Natural killer cell treated with Interleukin-12 subunit alpha and Interleukin-12 subunit beta and Interleukin-15 and Interleukin-18, amount 100 ng/mL, for 72 hours (primary cell): Measurements from ENCODE around the gene IQCN. TPM values are rescaled to one million over a fixed set of nuclear protein-coding genes. Genes with fewer than 3 reads are reported as not detected.

ENCODE experiments used
- ATAC-seq, 2 donors: fragments of 150-1000 bp; cut with Tn5 transposase in 1 of 2; sonication (Bioruptor Pico), chemical (Tn5 transposase) in 1 of 2; 2 replicates each; pipeline ENCODE4 v1.10.0; 2021
- DNase-seq: peaks from one replicate; pipeline ENCODE4 v3.0.0; 2022; ENCODE audit warnings: low spot score
- H3K27ac Mint-ChIP-seq, 2 donors: 1 replicate in 1 of 2; 2 replicates in 1 of 2; pipeline ENCODE4 v1.8.0; 2022; ENCODE audit warnings: mixed read lengths in 2 of 2, mild to moderate bottlenecking in 1 of 2, moderate library complexity in 1 of 2
- H3K27me3 Mint-ChIP-seq, 2 donors: 1 replicate in 1 of 2; 2 replicates in 1 of 2; pipeline ENCODE4 v1.8.0; 2022; ENCODE audit warnings: mixed read lengths in 2 of 2
- H3K36me3 Mint-ChIP-seq: one replicate; pipeline ENCODE4 v1.8.0; 2022; ENCODE audit warnings: mixed read lengths
- H3K4me1 Mint-ChIP-seq, 2 donors: 1 replicate in 1 of 2; 2 replicates in 1 of 2; pipeline ENCODE4 v1.8.0; 2022; ENCODE audit warnings: low read depth in 2 of 2, mixed read lengths in 2 of 2, mild to moderate bottlenecking in 1 of 2
- H3K4me3 Mint-ChIP-seq: one replicate; pipeline ENCODE4 v1.8.0; 2022; ENCODE audit warnings: mixed read lengths
- H3K9me3 Mint-ChIP-seq: 2 replicates; pipeline ENCODE4 v1.8.0; 2022; ENCODE audit warnings: mixed read lengths
- total RNA-seq, 2 donors: library from RNA; stranded (reverse); gene quantifications; one replicate each; pipeline ENCODE4 v1.2.3, GENCODE V29; 2022

The IQCN gene
- total RNA-seq, 2 donors from 2014 or later: 1.5 to 4.0 TPM

GRCh38 chr19:18287836-18288772 lies 13.9 kb upstream of the IQCN start:
- H3K27ac Mint-ChIP-seq: peak overlapping the region; percentile 73 to 85
- H3K4me1 Mint-ChIP-seq: peaks cover 41 to 52% of the 10 kb centered on the region in 2 donors
- DNase-seq: no peak
- H3K36me3 Mint-ChIP-seq: peaks cover 3% of the 10 kb centered on the region
- no peak for ATAC-seq
- no peak overlapping the region for H3K4me3 Mint-ChIP-seq
- H3K27me3 Mint-ChIP-seq: no peaks in the 10 kb centered on the region
- no peaks in the 10 kb centered on the region for H3K9me3 Mint-ChIP-seq

DNA sequence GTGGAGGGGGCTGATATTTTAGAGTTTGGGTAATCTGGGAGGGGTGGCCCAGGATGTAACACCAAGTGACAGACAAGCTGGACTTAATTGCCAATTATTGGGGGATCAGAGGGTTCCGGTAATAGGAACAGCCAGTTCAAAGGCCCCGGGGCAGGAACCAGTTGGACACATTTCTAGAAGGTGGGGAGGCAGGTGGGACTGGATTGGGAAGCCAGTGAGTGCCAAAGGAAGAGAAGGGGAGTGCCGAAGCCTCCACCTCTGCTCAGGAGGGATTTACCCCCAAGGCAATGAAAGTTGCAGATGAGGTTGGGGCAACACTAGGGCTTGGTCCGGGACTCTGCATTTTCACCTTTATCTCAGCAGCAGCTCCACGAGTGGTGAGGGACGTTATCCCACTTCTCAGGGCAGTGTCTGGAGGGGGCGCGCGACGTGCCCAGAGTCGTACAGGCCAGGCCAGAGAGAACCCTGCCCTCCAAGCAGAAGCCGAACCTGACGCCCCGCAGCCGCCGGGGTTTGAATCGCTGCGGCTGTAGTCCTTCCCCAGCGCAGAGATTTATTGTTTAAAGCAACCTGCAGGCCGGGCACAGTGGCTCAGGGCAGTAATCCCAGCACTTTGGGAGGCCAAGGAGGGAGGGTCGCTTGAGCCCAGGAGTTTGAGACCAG lies 12.9 kb upstream of the IQCN start:
- Mint-ChIP-seq H3K4me3 (no peak overlapping the region), H3K36me3 (no peaks in the 10 kb centered on the region), H3K4me1 (peaks cover 46 to 58% of the 10 kb centered on the region in 2 donors), H3K27ac (peak overlapping the region; percentile 83 to 94), H3K9me3 (no peaks in the 10 kb centered on the region), H3K27me3 (no peaks in the 10 kb centered on the region)
- no peak for ATAC-seq
- DNase-seq: no peak

- Mint-ChIP-seq H3K4me1 (peaks cover 35 to 40% of the 10 kb centered on the region in 2 donors), H3K9me3 (no peaks in the 10 kb centered on the region), H3K4me3 (peak overlapping the region; percentile 58), H3K36me3 (peaks cover 3% of the 10 kb centered on the region), H3K27ac (peak overlapping the region; percentile 84 to 94), H3K27me3 (no peaks in the 10 kb centered on the region)
- ATAC-seq (no peak), DNase-seq (no peak)
Observed at GRCh38 chr19:18284712-18285360, 10.6 kb upstream of the IQCN start.

DNA sequence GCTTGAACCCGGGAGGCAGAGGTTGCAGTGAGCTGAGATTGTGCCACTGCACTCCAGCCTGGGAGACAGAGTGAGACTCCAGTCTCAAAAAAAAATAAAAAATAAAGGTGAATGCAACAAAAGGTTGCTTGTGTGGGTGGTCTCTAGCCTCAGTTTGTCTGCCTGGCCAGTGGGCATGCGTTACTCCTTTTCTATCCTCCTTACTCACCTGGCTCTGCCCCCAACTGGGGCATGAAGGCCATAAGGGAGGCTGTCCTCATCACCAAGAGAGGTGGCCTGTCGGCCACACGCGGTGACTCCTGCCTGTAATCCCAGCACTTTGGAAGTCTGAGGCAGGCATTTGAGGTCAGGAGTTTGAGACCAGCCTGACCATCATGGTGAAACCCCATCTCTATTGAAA lies 9.1 kb upstream of the IQCN start:
- ATAC-seq (no peak), DNase-seq (no peak)
- Mint-ChIP-seq H3K27me3 (no peaks in the 10 kb centered on the region), H3K4me1 (peaks cover 43 to 46% of the 10 kb centered on the region in 2 donors), H3K9me3 (no peaks in the 10 kb centered on the region), H3K36me3 (peaks cover 11% of the 10 kb centered on the region), H3K27ac (peak overlapping the region; percentile 94 to 98), H3K4me3 (no peak overlapping the region)

DNA sequence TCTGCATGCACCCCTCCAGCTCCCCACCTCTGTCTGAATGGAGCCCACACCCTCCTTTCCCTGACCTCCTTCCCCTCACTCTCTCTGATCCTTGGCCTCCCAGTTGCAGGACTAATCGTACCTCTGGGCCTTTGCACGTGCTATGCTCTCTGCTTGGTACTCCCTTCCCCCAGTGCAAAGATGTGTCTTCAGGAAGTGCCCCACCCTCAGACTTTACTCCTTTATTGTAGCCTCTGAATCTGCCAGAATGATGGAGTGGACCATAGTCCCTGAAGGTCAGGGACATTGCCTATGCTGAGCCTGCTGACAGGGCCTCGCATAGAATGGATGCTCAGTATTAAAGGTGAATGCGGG lies 8.5 kb upstream of the IQCN start:
- Mint-ChIP-seq H3K4me3 (peak overlapping the region; percentile 91), H3K36me3 (peaks cover 11% of the 10 kb centered on the region), H3K9me3 (no peaks in the 10 kb centered on the region), H3K27me3 (no peaks in the 10 kb centered on the region), H3K4me1 (peaks cover 43 to 46% of the 10 kb centered on the region in 2 donors), H3K27ac (peak overlapping the region; percentile 94 to 98)
- ATAC-seq: no peak
- DNase-seq: no peak

DNA sequence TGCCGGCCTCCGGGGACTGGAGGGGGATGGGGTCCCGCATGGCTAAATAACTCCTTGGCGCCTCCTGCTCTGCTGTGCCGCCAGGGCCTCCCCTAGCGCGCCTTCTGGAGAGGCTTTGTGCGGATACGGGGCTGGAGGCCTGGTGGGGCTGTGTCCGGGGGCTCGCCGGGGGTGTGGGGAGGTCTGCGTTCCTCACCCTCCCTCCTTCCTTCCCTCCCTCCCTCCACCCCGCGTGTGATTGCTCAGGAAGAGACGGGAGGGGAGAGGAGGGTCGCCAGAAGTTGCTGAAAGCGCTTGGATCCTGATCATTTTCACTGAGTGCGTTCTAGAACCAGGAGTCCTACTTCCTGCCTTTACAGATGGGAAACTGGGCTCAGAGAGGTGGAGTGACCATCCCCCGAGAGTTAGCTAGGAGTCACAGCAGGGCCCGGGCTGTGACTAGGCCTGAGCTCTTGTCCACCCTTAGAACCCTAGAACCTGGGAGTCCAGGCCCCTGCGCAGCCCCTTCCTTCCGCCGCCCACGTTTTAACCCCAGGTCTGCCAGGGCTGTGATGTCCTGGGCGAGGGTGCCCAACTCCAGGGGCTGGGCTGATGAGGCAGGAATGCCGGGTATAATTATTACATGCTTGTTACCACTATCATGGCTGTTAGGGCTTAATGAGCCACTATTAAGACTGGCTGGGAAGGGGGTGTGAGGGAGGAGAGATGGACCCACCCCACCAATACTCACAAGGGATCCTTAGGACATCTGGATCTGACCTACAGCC lies 8.0 kb upstream of the IQCN start:
- no peaks in the 10 kb centered on the region for H3K9me3 Mint-ChIP-seq
- ATAC-seq: no peak
- peaks cover 43 to 46% of the 10 kb centered on the region in 2 donors for H3K4me1 Mint-ChIP-seq
- H3K36me3 Mint-ChIP-seq: peaks cover 11% of the 10 kb centered on the region
- H3K27me3 Mint-ChIP-seq: no peaks in the 10 kb centered on the region
- peak overlapping the region; percentile 91 for H3K4me3 Mint-ChIP-seq
- DNase-seq: no peak
- peak overlapping the region; percentile 94 to 98 for H3K27ac Mint-ChIP-seq

DNA sequence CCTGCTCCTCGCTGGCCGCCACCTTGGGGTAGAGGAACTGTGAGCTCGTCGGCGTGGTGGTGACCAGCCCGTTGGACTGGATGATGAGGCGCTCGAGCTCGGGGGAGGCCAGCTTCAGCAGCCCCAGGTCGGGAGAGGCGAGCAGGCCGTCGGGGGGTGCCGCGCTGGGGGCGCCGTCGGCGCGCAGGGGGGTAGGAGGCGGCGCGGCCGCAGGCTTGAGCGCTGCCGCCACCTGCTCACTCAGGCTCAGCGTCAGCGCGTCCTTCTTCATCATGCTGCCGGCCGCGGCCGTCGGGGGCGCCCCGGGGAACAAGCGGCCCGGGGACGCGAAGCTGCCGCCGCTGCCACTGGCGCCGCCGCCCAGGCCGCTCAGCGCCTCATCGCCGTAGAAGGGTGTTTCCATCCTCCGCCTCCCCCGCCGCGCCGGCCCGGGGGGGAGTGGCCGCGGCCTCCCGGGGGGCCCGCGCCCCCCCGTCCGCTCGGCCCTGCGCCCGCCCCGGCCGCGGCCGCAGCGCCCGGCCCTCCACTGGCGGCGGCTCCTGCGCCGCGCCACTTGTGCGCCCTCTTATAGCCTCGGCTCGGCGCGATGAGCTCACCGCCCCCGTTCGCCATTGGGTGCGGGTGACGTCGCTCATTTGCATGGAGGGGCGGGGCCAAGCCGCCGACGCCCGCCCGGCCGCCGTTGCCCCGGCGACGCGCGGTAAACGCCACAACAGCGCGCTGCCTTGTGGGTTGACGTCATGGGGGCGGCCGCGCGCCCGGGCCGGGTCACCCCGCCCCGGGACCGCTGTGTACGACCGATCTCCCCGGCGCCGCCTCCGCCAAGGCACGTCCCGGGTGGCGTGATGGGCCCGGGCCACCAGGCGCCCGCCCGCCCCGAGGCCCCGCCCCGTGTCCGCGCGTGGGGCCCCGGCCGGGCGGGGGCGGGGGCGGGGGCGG lies 7.1 kb upstream of the IQCN start, which contains the start of gene JUND:
TSS of gene JUND (minus strand) at position 541 of the 939 bp plus-strand sequence. CDS start at position 403, 138 bp downstream.
- Mint-ChIP-seq H3K27ac (peak within 1 kb of the TSS; percentile 94 to 98), H3K4me3 (peak within 1 kb of the TSS; percentile 91), H3K9me3 (no peaks in the 10 kb centered on the region), H3K4me1 (peaks cover 37 to 40% of the 10 kb centered on the region in 2 donors), H3K27me3 (no peaks in the 10 kb centered on the region), H3K36me3 (peaks cover 11% of the 10 kb centered on the region)
- DNase-seq: peak; percentile 99
- ATAC-seq: peak; percentile 85 to 88

DNA sequence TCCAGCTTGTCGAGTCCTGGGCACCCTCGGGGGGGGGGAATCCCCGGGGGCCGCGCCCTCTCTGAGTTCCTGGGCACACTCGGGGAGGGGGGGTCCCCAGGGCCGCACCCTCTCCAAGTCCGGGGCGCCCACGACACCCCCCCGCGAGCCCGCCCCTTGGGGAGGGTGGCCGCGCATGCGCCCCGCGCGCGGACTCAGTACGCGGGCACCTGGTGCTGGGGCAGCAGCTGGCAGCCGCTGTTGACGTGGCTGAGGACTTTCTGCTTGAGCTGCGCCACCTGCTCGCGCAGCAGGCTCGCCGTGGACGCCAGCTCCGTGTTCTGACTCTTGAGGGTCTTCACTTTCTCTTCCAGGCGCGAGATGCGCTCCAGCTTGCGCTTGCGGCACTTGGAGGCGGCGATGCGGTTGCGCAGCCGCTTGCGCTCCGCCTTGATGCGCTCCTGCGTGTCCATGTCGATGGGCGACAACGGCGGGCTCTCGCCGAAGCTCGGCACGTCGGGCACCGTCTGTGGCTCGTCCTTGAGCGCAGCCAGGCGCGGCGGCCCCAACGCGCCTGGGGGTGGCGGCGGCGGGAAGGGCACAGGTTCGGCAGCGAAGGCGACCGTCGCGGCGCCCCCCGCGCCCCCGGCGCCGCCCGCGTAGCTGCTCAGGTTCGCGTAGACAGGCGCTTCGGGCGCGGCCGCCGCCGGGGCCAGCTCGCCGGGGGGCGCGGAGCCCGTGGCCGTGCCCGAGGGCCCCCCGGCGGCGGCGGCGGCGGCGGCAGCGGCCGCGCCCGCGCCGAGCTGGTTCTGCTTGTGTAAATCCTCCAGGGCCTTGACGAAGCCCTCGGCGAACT lies 6.2 kb upstream of the IQCN start:
- Mint-ChIP-seq H3K9me3 (no peaks in the 10 kb centered on the region), H3K27ac (peak overlapping the region; percentile 94 to 98), H3K36me3 (peaks cover 11% of the 10 kb centered on the region), H3K27me3 (no peaks in the 10 kb centered on the region), H3K4me1 (peaks cover 36 to 38% of the 10 kb centered on the region in 2 donors), H3K4me3 (peak overlapping the region; percentile 94)
- DNase-seq (peak; percentile 86), ATAC-seq (peak; percentile 22 to 26)

- ATAC-seq: peak; percentile 49 to 66
- Mint-ChIP-seq H3K27ac (peak overlapping the region; percentile 94 to 98), H3K27me3 (no peaks in the 10 kb centered on the region), H3K4me3 (peak overlapping the region; percentile 94), H3K9me3 (no peaks in the 10 kb centered on the region), H3K4me1 (peaks cover 28 to 31% of the 10 kb centered on the region in 2 donors), H3K36me3 (peaks cover 11% of the 10 kb centered on the region)
- peak; percentile 94 for DNase-seq
Observed at GRCh38 chr19:18279516-18280246, 5.4 kb upstream of the IQCN start.

GRCh38 chr19:18279266-18279515 lies 4.9 kb upstream of the IQCN start:
- ATAC-seq: no peak
- Mint-ChIP-seq H3K27ac (peak overlapping the region; percentile 94 to 98), H3K27me3 (no peaks in the 10 kb centered on the region), H3K4me3 (peak overlapping the region; percentile 94), H3K4me1 (peaks cover 24 to 26% of the 10 kb centered on the region in 2 donors), H3K36me3 (peaks cover 11% of the 10 kb centered on the region), H3K9me3 (no peaks in the 10 kb centered on the region)
- DNase-seq: no peak

DNA sequence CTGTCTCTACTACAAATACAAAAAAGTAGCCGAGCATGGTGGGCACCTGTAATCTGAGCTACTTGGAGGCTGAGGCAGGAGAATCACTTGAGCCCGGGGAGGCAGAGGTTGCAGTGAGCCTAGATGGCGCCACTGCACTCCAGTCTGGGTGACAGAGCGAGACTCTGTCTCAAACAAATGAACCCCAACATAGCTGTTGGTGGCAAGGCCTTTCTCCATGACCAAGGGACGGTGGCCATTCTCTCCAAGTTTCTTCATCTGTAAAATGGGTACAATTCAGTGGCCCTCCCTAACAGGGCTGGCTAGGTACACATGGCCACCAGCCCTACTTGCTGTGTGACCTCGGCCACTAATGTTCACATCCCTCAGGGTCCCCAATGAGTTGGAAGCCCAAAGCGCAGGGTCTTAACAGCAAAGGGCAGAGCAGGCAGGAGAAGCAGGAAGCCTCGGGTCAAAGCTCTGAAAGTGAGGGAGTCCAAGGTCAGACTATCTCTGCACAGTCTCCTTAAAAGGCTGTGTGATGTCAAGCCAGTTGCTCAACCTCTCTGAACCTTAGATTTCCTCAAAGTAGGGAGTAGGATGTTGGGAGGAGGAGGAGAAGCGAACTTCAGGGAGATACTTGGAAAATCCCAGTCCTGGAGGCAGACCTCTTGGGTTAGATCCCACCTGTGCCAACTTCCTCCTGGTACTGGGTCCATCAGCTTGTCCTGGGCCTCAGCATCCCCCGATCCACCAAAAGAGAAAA lies 4.4 kb upstream of the IQCN start:
- DNase-seq (no peak), ATAC-seq (no peak)
- no peaks in the 10 kb centered on the region for H3K9me3 Mint-ChIP-seq
- peaks cover 11% of the 10 kb centered on the region for H3K36me3 Mint-ChIP-seq
- no peaks in the 10 kb centered on the region for H3K27me3 Mint-ChIP-seq
- peak overlapping the region; percentile 94 for H3K4me3 Mint-ChIP-seq
- H3K4me1 Mint-ChIP-seq: peaks cover 24 to 26% of the 10 kb centered on the region in 2 donors
- H3K27ac Mint-ChIP-seq: peak overlapping the region; percentile 94 to 98
